Cardiac fibroblast (primary cell): ENCODE results near the gene CACFD1.
A peak's percentile ranks its signal among the peaks of the same experiment; 100 is the strongest.

ENCODE experiments used
- DNase-seq, 2 donors: peaks; one replicate each; pipeline versions ENCODE4 v3.0.0 to v3.0.0-alpha.2; 2010; ENCODE audit warnings: low read depth in 2 of 2
- H3K4me3 ChIP-seq, 2 donors: replicated peaks in 1 of 2; 1 replicate in 1 of 2; 2 replicates in 1 of 2; pipeline ENCODE4 v1.5.1; 2011; ENCODE audit warnings: low read depth in 2 of 2, low read length in 2 of 2, mild to moderate bottlenecking in 2 of 2, moderate library complexity in 1 of 2
- CTCF ChIP-seq: IDR thresholded peaks from one replicate; pipeline ENCODE4 v1.5.1; 2011; ENCODE audit warnings: low read depth, mild to moderate bottlenecking, low read length, inconsistent platforms

The CACFD1 gene

GRCh38 chr9:133463234-133463863 is 3.6 kb downstream of the CACFD1 start:
- no peak overlapping the region for H3K4me3 ChIP-seq
- TF ChIP-seq CTCF = no peak
- no peak for DNase-seq

GRCh38 chr9:133463864-133464615 is 4.3 kb downstream of the CACFD1 start:
- TF ChIP-seq CTCF = no peak
- H3K4me3 ChIP-seq = no peak overlapping the region
- peak in 1 of 2 donors; percentile 23 for DNase-seq

- no peak for DNase-seq
- TF ChIP-seq CTCF = no peak
- H3K4me3 ChIP-seq = no peak overlapping the region
These were observed 4.9 kb downstream of the CACFD1 start for GRCh38 chr9:133464638-133465037.

- H3K4me3 ChIP-seq = no peak overlapping the region
- no peak for DNase-seq
- TF ChIP-seq CTCF = no peak
These were observed 6.2 kb downstream of the CACFD1 start for GRCh38 chr9:133465984-133466383.

GRCh38 chr9:133467101-133467500 is 7.3 kb downstream of the CACFD1 start:
- TF ChIP-seq CTCF = no peak
- DNase-seq = no peak
- H3K4me3 ChIP-seq = no peak overlapping the region

GRCh38 chr9:133468374-133468773 is 8.6 kb downstream of the CACFD1 start:
- no peak overlapping the region for H3K4me3 ChIP-seq
- no peak for TF ChIP-seq CTCF
- DNase-seq = no peak
